ENCODE results near the gene ECHS1.

GRCh38 chr10:133366130-133366478, 7.0 kb downstream of the ECHS1 start:
- TF ChIP-seq EZH2 (IDR thresholded peaks at IDR 0.05) (no peak), POLR2A (IDR thresholded peaks at IDR 0.05; ENCODE audit: borderline replicate concordance, extremely low read depth, insufficient read depth, insufficient read length) (no peak), RAD21 (IDR thresholded peaks at IDR 0.05; ENCODE audit: low read depth) (no peak), CEBPB (IDR thresholded peaks at IDR 0.05; ENCODE audit: low read depth) (no peak), JUND (IDR thresholded peaks at IDR 0.05) (no peak), YY1 (IDR thresholded peaks at IDR 0.05; ENCODE audit: extremely low read depth, insufficient replicate concordance, low read depth, low read length) (no peak), ELF1 (IDR thresholded peaks at IDR 0.05; ENCODE audit: borderline replicate concordance, low read depth) (no peak), MAX (IDR thresholded peaks at IDR 0.05) (no peak), TCF7L2 (IDR thresholded peaks at IDR 0.05; ENCODE audit: borderline replicate concordance, extremely low read depth, insufficient read depth, insufficient read length) (no peak), SP1 (IDR thresholded peaks at IDR 0.05; ENCODE audit: low read depth) (no peak), EGR1 (IDR thresholded peaks at IDR 0.05; ENCODE audit: low read depth) (no peak)
- TF ChIP-seq, protein P1, sequence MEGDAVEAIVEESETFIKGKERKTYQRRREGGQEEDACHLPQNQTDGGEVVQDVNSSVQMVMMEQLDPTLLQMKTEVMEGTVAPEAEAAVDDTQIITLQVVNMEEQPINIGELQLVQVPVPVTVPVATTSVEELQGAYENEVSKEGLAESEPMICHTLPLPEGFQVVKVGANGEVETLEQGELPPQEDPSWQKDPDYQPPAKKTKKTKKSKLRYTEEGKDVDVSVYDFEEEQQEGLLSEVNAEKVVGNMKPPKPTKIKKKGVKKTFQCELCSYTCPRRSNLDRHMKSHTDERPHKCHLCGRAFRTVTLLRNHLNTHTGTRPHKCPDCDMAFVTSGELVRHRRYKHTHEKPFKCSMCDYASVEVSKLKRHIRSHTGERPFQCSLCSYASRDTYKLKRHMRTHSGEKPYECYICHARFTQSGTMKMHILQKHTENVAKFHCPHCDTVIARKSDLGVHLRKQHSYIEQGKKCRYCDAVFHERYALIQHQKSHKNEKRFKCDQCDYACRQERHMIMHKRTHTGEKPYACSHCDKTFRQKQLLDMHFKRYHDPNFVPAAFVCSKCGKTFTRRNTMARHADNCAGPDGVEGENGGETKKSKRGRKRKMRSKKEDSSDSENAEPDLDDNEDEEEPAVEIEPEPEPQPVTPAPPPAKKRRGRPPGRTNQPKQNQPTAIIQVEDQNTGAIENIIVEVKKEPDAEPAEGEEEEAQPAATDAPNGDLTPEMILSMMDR (IDR thresholded peaks at IDR 0.05 in 2 of 3, conservative IDR thresholded peaks at IDR 0.05 in 1 of 3; ENCODE audit: borderline replicate concordance in 1 of 3, insufficient read depth in 1 of 3, low read depth in 2 of 3, low read length in 2 of 3) = no peak
- TF ChIP-seq, protein P2, sequence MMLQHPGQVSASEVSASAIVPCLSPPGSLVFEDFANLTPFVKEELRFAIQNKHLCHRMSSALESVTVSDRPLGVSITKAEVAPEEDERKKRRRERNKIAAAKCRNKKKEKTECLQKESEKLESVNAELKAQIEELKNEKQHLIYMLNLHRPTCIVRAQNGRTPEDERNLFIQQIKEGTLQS (IDR thresholded peaks at IDR 0.05) = no peak
